T-helper 1 cell (primary cell): Measurements from ENCODE around the gene SAXO1.
"Not testable (repeated sequence)": the region's sequence is repeated elsewhere in the genome, so short reads cannot be mapped to it uniquely, and the experiment has no call there.

ENCODE experiments used
- DNase-seq, 5 donors: peaks; one replicate each; pipeline ENCODE4 v3.0.0-alpha.2; 2012 to 2020

SAXO1 gene

DNA sequence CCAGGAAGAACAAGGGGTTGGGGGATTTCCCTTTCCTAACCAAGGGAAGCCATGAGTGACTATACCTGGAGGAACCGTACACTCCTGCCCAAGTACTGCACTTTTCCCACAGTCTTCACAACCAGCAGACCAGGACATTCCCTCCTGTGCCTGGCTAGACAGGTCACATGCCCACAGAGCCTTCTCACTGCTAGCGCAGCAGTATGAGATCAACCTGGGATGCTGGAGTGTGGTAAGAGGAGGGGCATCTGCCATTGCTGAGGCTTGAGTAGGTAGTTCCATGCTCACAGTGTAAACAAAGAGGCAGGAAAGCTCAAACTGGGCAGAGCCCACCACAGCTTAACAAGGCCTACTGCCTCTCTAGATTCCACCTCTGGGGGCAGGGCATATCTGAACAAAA, 35.9 kb downstream of the SAXO1 start:
- no peak for DNase-seq

DNA sequence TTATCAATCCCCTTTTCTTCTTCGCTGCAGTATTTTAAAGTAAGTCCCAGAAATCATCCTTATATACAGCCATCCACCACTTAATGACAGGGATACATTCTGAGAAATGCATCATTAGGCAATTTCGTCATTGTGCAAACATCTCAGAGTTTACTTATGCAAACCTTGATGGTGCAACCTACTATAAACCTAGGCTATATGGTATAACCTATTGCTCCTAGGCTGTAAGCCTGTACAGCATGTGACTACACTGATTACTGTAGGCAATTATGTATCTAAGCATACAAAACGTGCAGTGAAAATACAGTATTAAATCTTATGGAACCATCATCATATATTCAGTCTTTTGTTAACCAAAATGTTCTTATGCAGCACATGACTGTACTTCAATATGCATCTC, 36.8 kb downstream of the SAXO1 start:
- no peak for DNase-seq

DNA sequence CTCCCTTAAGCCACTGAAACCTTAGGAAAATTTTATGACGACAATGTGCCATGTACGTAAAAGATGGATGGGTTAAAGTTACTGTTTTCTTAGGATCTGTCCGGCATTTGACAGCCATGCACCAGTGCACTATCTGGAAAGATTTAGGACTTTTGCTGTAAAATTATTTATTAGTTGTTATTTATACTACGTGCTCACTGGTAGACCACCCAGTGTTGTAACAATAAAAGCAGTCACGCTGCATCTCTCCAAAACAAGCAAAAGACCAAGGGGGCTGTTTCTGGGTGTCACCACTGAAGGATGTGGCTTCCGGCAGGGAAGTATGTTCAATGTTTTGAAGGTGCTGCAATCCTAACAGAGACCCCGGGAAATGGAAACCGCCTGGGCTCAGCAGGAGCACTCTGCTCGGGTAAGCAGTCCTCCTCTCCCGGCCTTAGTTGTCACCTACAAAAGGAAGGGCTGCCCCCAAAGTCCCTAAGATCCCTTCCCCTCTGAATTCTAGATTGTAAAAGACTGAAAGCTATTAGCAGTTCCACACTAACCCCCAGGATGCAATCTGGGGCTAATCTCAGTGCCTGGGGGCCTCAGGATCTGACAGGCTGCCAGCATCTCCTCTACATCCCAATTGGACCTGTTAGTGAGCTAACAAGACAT, 38.6 kb downstream of the SAXO1 start:
- no peak for DNase-seq

DNA sequence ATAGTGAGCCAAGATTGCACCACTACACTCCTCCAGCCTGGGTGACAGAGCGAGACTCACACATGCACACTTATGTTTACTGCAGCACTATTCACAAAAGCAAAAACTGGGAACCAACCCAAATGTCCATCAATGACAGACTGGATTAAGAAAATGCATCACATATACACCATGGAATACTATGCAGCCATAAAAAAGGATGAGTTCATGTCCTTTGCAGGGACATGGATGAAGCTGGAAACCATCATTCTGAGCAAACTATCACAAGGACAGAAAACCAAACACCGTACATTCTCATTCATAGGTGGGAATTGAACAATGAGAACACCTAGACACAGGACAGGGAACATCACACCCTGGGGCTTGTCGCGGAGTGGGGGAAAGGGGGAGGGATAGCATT, 41.8 kb downstream of the SAXO1 start:
- DNase-seq, result not testable (repeated sequence)

DNA sequence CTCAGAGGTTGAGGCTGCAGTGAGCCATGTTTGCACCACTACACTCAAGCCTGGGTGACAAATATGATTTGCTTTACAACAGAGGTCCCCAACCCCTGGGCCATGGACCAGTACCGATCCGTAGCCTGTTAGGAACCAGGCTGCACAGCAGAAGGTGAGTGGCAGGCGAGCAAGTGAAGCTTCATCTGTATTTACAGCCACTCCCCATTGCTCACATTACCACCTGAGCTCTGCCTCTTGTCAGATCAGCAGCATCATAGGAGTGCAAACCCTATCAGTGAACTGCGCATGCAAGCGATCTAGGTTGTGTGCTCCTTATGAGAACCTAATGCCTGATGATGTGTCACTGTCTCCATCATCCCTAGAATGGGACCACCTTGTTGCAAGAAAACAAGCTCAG, 42.5 kb downstream of the SAXO1 start:
- DNase-seq, result no peak

DNA sequence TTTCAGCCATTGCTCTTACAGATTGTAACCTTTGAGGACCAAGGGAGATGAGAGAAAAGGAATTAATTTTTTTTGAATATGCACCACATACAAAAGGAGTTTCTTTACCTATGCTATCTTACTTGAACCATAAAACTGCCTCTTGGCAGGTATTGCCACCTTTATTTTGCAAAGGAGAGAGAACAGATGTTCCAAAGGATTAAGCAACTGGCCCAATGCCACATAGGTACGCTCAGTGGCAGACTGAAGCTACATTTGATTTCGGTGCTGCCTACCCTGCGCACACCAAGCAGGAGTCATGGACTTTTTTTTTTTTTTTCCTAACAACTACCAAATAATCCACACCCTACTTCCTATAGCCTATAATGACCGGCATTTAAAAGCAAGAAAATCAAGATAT, 43.1 kb downstream of the SAXO1 start:
- no peak for DNase-seq

DNA sequence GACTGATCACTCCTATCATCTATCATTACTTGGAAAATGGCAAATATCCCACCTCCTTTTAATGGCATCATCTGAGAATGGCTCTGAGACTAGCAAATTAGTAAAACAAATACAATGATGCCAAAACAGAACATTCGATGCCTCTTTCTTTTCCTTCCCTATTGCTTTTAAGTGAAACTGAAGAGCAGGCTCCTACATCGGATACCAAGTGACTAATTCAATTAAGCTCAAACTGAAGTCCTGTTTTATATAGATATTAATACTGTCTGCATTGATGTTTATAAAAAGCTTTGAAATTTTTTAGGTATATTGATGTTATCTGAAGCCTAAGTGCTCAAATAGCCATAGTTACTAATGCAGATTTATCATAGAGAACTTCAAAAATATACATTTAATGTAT, 43.9 kb downstream of the SAXO1 start:
- DNase-seq, result no peak

DNA sequence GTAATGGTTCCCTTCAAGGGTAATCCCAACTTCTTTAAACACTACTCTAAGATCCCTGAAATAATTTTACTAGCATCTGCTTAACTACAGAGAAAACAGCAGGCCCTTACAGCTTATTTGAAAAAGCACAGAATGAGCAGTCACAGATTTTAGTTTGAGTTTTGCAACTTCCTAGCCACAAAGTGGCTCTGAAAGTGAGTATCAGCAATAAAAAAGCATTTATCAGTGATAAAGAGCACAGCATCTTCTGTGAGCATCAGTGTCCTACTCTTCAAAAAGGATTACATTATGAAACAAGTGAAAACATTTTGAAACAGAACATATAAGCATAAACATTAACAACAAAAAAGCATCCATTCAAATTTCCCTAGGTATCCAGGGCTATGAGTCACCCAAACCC, 45.0 kb downstream of the SAXO1 start:
- DNase-seq, result no peak

DNA sequence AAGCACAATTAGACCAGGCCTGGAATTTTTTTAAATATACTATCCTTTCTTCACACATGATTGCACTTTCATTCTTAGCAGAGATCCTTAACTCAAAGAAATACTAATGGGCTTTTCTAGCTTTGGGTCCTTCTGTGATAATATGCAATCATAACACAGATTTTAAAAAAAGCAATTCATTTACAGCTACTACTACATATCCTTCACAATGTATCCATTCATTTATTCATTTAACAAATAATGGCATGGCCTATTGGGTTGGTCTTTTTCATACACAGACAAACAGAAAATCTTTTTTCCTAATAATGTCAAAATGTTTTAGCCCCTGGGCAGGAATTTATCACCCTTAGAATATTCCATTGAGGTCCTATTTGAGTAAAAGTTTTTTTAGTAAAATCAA, 47.0 kb downstream of the SAXO1 start:
- no peak for DNase-seq

DNA sequence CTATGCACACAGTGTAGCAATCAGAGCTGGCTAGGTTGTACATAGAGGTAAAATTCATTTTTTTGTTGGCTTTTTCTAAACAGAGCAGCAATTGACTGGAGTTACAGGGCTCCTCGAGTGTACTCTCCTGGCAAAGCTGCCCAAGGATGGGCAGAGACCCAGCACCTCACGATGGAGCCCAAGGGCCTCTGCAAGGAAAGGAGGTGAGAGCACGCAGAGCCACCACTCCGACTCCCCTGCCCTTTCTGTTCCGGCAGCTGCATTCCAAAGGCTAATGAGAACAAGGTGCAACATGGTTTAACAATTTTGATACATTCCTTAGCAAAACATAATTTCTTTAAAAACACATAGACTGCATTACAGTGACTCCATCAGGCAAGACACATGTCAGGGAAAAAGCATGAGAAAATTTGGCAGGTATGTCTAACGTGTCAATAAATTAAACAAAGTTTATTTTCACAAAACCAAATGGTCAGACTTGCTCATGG, 47.5 kb downstream of the SAXO1 start:
- DNase-seq, result no peak

DNA sequence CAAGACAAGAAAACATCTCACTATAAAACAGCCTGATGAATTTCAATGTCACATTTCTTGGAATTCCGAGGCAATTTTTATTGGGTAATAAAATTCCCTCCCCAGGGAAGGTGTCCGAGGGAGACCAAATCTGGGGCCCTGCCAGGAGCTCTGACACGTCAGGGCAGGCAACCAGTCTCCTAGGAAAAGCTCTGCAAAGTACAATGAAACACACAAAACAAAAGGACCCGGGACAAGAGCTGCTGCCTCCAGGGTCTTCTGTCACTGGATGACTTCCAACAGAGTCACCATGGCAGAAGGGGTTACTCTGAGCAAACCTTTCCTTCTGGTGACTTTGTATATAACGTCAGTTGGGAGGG, 50.8 kb downstream of the SAXO1 start:
- DNase-seq, result no peak

DNA sequence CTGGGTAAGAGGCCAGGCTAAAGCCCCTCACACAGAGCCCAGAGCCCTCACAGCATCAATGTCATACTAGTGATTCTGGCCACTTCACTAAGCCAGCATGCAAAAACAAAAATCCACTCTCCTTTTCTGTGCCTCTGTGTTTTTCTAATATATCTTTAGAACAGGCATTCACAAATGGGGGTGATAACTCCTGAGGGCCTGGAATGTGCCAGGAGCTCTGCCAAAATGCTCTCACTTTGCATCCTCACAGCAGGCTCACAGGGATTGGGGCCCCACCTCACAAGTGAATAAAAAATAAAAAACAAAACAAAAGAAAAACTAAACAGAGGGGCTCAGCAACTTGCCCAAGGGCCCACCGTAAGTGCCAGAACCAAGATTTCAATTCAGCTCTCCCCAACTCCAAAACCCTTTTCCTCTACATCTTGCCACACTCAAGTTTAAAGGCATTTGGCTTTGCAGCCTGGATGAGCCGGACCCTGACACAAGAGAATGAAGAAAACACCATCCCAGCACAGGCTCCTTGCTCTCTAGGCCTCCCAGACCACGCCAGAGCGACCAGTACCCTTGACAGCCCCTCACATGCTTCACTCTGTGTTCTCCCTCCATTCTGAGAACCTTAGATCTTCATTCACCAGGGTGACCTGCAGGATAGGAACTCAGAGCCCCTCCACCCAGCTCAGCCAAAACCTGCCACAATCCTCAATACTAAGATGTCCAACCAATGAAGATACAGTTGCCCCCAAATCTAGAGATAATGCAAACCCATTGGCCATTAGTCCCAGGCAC, 51.3 kb downstream of the SAXO1 start:
- no peak for DNase-seq

DNA sequence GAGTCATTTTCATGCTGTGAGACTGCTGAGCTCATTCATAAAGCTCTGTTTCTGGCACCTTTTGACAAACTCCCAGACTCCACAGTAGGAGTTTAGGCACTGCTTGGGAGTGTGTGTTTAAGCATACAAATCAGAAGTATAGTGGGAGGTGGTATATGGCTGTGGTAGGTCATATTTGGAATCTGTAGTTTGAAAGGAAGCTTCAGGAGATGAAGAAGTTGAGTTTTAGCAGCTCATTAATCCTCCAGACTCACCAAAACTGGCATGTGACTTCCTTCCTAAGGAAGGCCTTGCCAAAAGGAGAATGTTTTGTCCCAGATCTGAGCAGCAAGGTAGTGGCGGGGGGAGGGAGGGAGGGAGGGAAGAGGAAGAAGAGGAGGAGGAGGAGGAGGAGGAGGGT, 52.8 kb downstream of the SAXO1 start:
- no peak for DNase-seq

DNA sequence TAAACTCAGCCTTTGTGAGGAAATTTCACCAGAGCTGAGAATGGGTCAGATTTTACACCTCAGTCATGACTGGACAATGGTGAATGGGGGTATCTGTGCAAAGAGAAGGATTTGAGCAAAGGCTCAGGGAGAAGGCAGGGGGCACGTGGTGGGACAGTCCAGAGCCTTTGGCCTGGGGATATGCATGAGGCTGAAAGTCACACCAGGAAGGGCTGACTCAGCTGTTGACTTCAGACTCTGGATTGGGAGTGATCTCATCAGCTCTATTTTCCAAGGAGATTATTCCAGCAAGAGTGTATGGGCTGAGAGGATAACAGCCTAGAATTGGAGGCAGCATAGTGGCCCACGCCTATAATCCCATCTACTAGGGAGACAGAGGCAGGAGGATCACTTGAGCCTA, 53.6 kb downstream of the SAXO1 start:
- DNase-seq, result no peak

DNA sequence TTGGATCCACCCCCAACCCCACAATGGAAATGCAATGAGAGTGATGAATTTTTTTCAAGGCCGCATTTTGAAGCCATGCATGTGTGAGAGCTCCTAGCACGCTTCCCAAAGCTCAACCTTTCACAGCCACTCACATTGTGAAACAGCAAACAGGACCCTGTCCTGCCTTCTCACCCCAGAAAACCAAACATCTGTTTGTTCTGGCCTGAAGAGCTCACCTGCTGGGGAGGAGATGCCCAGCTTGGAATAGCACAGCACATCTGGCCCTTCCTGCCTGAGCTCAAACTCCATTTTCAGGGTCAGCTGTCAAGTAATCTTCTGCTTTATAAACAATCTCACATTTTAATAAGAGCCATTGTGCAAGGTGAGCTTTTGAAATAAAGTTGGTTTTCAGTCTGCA, 54.8 kb downstream of the SAXO1 start:
- DNase-seq, result no peak

DNA sequence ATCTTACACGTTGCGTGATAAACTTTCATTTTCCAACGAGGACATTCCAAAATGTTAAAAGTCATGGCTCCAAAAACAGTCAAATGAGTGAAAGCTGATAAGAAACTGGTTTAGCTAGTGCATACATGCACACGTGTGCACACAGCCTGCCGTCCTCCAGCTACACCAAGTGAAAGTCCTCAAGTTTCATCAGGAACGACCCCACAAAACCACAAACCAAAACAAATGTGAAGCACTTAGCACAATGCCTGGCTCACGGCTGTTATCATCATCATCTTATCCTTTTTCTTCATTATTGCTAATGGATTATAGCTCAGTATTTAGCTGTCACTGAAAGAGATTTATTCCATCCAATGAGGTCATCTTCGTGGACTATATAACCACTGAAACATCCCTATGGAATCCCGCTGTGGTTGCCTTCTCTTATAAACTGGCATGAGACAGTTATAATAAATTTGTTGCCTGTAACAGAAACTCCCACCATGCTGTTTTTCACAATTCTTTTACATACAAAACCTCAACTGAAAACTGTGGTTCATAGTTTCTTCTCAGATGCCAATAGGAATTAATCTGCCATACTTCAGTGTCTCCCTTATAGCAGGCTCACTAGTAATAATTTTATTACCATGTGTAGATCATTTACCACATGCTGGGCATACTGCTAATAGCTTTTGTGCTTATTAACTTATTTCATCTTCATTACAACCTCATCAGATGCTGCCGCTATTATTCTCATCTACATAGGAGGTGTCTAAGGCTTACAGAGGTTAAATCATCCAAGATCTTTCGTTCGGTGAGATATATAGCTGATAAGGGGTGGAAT, 56.1 kb downstream of the SAXO1 start:
- DNase-seq, result no peak

DNA sequence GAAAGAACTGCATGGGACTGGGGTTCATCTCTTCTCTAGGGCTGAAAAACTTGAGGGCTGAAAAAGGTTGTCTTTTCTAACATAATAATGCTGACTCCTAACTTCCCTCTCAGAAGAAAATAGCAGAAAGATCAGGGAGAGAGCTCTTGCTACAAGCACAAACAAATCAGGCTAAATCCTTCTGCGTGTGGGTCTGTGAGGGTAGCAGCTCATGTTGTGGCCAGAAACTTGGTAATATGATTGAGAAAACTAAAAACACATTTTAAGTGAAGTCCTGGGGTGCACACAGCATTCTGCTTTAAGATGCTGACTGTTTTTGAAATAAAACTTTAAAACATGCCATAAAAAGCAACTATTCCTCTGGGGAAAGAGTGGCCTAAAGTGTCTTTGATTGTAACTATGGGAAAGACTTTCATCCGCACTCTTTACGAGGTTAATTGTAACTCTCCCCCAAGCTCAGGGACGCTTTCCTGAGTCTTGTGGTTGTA, 56.7 kb downstream of the SAXO1 start:
- DNase-seq, result no peak

DNA sequence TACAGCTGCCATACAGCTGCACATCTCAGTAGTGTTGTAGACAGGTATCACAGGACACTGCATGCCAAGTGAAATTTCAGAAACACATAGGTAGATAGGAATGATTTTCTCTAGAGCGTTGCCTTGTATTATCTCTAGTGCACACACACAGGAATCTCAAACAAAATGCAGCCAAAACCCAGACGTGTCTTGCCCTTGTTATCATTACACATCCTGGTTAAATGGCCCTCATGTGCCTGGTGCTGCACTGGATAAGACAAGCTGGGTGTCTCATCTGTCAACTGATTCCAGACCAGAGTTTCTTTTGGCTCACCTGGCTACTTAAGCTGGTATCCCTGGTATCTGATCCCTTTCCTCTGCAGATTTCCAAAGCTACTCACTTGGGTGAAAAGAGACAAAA, 59.7 kb downstream of the SAXO1 start:
- DNase-seq, result no peak

DNA sequence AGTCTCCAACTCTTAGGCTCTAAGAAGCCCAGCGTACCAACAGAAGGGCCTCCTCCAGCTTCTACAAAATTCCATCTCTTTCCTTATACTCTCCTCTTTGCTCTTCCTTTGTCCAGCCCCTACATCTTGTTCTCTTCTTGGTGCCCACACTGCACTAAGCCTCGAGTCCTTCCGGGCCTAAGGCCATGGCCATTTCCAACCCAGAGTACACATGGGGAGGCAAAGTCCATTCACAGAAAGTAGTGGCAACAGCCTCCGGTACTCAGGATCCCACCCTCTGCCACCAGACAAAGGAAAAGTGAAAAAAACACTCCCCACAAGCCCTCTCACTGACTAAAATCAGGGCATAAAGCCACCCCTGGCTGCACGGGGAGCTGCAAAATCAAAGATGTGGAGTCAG, 60.3 kb downstream of the SAXO1 start:
- DNase-seq, result no peak

DNA sequence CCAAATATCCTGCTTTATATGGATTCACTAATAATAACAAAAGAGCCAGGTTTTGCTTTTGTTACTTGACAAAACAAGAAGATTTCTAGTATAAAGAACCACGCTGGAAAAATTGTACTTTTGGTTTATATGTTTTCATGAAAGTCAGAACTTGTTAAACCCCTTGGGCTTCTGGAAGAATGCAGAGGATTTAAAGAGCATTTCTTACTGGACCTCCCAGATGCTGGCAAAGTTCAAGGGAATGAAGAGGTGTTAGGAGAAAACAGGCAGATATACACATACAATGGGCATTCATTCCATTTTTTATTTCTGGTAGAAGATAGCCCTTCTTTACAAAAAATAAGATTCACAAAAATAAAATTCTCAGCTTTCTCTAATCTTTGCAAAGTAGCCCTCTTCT, 61.1 kb downstream of the SAXO1 start:
- no peak for DNase-seq

DNA sequence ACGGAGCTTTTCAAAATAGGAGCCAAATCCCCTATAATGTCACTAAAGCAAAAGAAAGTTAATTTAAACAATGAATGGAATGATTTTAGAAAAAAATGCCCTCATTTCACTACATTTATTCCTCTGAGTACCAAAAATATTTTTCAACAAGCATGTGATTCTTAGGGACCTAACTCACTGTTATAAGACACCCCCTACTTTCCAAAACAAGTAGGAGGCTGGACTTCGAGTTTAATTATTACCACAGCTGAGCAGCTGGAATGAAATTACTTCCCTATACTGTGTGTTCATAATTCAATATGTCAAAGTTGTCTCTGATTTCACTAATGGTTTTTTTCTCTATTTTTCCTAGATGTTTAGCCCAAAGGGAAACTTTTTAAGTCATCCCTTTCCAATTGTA, 61.6 kb downstream of the SAXO1 start:
- no peak for DNase-seq

DNA sequence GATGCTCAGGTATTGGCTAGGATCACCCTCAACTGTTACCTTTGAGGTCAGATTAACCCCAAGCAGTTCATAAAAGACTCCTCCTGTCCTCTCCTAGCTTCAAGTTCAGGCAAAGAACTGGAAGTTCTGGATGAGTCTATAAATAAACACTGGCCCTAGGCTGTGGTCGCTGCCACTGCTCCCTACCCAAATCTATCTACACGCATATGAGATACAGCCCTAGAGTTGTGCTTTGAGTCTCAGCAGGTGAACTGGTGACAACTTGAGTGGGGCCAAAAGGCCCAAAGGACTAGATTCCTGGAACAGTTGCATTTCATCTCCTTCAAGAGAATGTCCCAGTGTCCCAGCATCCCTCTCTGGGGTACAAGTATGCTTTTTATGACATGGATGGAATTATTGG, 62.6 kb downstream of the SAXO1 start:
- no peak for DNase-seq

DNA sequence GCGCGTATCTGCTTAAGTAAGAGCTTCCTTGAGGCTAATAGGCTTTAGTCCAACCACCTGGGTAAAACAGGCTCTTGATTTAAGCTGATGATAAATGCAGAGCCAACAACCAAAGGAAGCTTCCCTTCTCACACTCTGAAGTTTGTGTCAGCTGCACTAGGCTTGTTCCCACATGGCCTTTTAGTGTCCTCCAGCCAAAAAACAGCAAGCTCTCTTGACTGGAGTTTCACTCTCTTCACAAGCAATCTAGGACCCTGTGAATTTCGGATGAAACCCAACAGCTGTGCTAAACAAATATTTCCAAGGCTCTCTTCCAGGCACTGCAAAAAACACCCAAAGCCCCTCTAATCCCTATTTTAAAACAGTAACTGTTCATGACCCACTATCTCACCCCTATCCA, 63.9 kb downstream of the SAXO1 start:
- DNase-seq, result no peak

DNA sequence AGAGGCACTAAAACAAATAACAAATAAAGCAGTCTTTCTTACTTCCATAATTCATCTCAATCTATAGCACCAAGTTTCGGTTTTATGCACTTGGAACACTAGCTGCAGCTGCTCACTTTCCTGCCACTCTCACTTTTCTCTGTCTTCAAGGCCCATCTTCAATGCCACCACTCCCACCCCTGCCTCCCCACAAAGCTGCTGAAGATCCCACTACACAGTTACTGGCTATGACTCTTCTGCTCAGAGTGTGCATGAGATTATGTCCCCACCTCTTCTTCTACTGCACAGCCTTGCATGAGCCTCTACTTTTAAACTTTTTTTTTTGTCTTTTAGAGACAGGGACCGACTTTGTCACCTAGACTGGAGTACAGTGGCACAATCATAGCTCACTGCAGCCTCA, 77.4 kb downstream of the SAXO1 start:
- DNase-seq, result no peak
